ENCODE data around the gene XRCC4. TPM values are rescaled to one million over a fixed set of nuclear protein-coding genes. Genes with fewer than 3 reads are reported as not detected.
"Not testable (repeated sequence)": the region's sequence is repeated elsewhere in the genome, so short reads cannot be mapped to it uniquely, and the experiment has no call there.

XRCC4 gene
- polyA plus RNA-seq, 1 donor from 2014 or later = 22.9 TPM

DNA sequence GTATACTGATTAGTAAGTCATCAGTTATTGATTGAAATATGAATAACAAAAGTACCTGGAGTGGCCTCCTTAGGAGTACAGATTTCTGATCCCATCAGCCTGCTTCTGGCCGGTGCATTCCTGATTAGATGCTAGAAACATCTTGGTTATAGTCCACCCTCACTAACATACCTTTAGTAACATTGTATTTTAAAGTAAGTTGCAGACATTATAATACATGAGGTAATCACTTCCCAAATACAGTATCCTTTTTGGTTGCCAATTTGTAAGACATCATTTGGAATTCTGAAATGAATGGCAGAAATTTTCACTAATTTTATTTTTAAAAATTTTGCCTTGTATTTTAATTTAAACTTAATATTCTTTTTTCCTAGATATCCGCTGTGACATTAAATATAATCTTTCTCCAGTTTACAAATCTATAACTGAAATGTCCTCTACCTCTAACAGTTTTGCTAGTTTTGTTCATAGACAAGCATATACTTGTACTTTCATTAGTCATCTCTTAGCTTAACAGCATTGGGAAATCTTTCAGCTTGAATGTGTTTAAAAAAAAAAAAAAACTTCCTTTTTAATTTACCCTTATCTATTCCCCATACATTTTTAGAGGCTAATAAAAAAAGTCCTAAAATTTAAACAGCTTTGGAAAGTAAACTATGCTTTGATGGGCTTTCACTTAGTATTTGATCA is 178.9 kb downstream of the XRCC4 start:
- Histone ChIP-seq H3K9ac (ENCODE audit: low read length) (no peak overlapping the region), H3K27me3 (ENCODE audit: insufficient read depth, low read depth, low read length) (no peaks in the 10 kb centered on the region), H3F3A (ENCODE audit: insufficient read depth, low read length, poor library complexity, severe bottlenecking) (no peaks in the 10 kb centered on the region), H3K9me3 (ENCODE audit: low read length) (no peaks in the 10 kb centered on the region), H3K4me2 (ENCODE audit: low read length) (no peak overlapping the region), H3K4me3 (ENCODE audit: low read length) (no peak overlapping the region), H3K36me3 (ENCODE audit: insufficient read depth, low read length) (no peaks in the 10 kb centered on the region), H2AFZ (ENCODE audit: low read depth, low read length) (no peak overlapping the region), H4K20me1 (ENCODE audit: insufficient read depth) (no peaks in the 10 kb centered on the region), H3K27ac (ENCODE audit: low read length) (no peak overlapping the region), H3K79me2 (replicated peaks; ENCODE audit: insufficient read depth, low read length) (no peaks in the 10 kb centered on the region), H3K9me2 (ENCODE audit: insufficient read depth, low read length) (no peaks in the 10 kb centered on the region)
- TF ChIP-seq SMC3 (conservative IDR thresholded peaks at IDR 0.05; ENCODE audit: poor library complexity) = no peak
- no peak for TF ChIP-seq EP300 (conservative IDR thresholded peaks at IDR 0.05; ENCODE audit: poor library complexity, severe bottlenecking)
- no peak for TF ChIP-seq POLR2AphosphoS5 (IDR thresholded peaks at IDR 0.05)

- H3F3A ChIP-seq (ENCODE audit: insufficient read depth, low read length, poor library complexity, severe bottlenecking); H3K79me2 ChIP-seq (replicated peaks; ENCODE audit: insufficient read depth, low read length); H2AFZ ChIP-seq (ENCODE audit: low read depth, low read length); H3K27me3 ChIP-seq (ENCODE audit: insufficient read depth, low read depth, low read length); H3K9me3 ChIP-seq (ENCODE audit: low read length); H3K4me3 ChIP-seq (ENCODE audit: low read length); H3K4me2 ChIP-seq (ENCODE audit: low read length); H3K9ac ChIP-seq (ENCODE audit: low read length); H4K20me1 ChIP-seq (ENCODE audit: insufficient read depth); H3K9me2 ChIP-seq (ENCODE audit: insufficient read depth, low read length); H3K36me3 ChIP-seq (ENCODE audit: insufficient read depth, low read length); H3K27ac ChIP-seq (ENCODE audit: low read length): not testable (repeated sequence)
Measured at GRCh38 chr5:83257684-83258083, 180.3 kb downstream of the XRCC4 start.

- TF ChIP-seq EZH2 (IDR thresholded peaks at IDR 0.05; ENCODE audit: borderline replicate concordance, insufficient read depth, low read length, poor library complexity, severe bottlenecking) = no peak
- TF ChIP-seq CTCF (IDR thresholded peaks at IDR 0.05; ENCODE audit: poor library complexity, severe bottlenecking) = no peak
- TF ChIP-seq, protein P1, sequence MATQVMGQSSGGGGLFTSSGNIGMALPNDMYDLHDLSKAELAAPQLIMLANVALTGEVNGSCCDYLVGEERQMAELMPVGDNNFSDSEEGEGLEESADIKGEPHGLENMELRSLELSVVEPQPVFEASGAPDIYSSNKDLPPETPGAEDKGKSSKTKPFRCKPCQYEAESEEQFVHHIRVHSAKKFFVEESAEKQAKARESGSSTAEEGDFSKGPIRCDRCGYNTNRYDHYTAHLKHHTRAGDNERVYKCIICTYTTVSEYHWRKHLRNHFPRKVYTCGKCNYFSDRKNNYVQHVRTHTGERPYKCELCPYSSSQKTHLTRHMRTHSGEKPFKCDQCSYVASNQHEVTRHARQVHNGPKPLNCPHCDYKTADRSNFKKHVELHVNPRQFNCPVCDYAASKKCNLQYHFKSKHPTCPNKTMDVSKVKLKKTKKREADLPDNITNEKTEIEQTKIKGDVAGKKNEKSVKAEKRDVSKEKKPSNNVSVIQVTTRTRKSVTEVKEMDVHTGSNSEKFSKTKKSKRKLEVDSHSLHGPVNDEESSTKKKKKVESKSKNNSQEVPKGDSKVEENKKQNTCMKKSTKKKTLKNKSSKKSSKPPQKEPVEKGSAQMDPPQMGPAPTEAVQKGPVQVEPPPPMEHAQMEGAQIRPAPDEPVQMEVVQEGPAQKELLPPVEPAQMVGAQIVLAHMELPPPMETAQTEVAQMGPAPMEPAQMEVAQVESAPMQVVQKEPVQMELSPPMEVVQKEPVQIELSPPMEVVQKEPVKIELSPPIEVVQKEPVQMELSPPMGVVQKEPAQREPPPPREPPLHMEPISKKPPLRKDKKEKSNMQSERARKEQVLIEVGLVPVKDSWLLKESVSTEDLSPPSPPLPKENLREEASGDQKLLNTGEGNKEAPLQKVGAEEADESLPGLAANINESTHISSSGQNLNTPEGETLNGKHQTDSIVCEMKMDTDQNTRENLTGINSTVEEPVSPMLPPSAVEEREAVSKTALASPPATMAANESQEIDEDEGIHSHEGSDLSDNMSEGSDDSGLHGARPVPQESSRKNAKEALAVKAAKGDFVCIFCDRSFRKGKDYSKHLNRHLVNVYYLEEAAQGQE (IDR thresholded peaks at IDR 0.05; ENCODE audit: borderline replicate concordance) = no peak
- TF ChIP-seq EP300 (conservative IDR thresholded peaks at IDR 0.05; ENCODE audit: poor library complexity, severe bottlenecking) = no peak
- no peak for TF ChIP-seq RAD21 (conservative IDR thresholded peaks at IDR 0.05)
- no peak for TF ChIP-seq MXI1 (conservative IDR thresholded peaks at IDR 0.05; ENCODE audit: poor library complexity, severe bottlenecking)
- TF ChIP-seq SMC3 (conservative IDR thresholded peaks at IDR 0.05; ENCODE audit: poor library complexity) = no peak
- H3K4me2 ChIP-seq (ENCODE audit: low read length) = no peak overlapping the region
- no peak overlapping the region for H2AFZ ChIP-seq (ENCODE audit: low read depth, low read length)
- no peaks in the 10 kb centered on the region for H3K36me3 ChIP-seq (ENCODE audit: insufficient read depth, low read length)
- H3K79me2 ChIP-seq (replicated peaks; ENCODE audit: insufficient read depth, low read length) = no peaks in the 10 kb centered on the region
- H3K4me3 ChIP-seq (ENCODE audit: low read length) = no peak overlapping the region
- H4K20me1 ChIP-seq (ENCODE audit: insufficient read depth) = no peaks in the 10 kb centered on the region
- no peak overlapping the region for H3K9ac ChIP-seq (ENCODE audit: low read length)
- no peaks in the 10 kb centered on the region for H3K9me2 ChIP-seq (ENCODE audit: insufficient read depth, low read length)
- no peaks in the 10 kb centered on the region for H3K9me3 ChIP-seq (ENCODE audit: low read length)
- H3K27ac ChIP-seq (ENCODE audit: low read length) = no peak overlapping the region
- no peaks in the 10 kb centered on the region for H3K27me3 ChIP-seq (ENCODE audit: insufficient read depth, low read depth, low read length)
- H3F3A ChIP-seq (ENCODE audit: insufficient read depth, low read length, poor library complexity, severe bottlenecking) = no peaks in the 10 kb centered on the region
Measured at GRCh38 chr5:83265318-83265717, 188.0 kb downstream of the XRCC4 start.
